OCI-LY3 (cell line): ENCODE results near the gene UBXN2A.

Experiments
- EZH2phosphoT487 ChIP-seq: fragments of 200-600 bp; shearing (Covaris generic); IDR thresholded peaks from 2 replicates; pipeline ENCODE4 v1.6.1; 2018; ENCODE audit warnings: antibody characterized with exemption, mixed run types, low read depth
- TF ChIP-seq, protein P1 (sequence below): fragments of 200-600, 300-600 bp; sonication (generic); IDR thresholded peaks from 2 replicates; pipeline ENCODE4 v1.5.1; 2014; ENCODE audit warnings: antibody characterized with exemption, low read length, low read depth

- TF ChIP-seq, protein P1, sequence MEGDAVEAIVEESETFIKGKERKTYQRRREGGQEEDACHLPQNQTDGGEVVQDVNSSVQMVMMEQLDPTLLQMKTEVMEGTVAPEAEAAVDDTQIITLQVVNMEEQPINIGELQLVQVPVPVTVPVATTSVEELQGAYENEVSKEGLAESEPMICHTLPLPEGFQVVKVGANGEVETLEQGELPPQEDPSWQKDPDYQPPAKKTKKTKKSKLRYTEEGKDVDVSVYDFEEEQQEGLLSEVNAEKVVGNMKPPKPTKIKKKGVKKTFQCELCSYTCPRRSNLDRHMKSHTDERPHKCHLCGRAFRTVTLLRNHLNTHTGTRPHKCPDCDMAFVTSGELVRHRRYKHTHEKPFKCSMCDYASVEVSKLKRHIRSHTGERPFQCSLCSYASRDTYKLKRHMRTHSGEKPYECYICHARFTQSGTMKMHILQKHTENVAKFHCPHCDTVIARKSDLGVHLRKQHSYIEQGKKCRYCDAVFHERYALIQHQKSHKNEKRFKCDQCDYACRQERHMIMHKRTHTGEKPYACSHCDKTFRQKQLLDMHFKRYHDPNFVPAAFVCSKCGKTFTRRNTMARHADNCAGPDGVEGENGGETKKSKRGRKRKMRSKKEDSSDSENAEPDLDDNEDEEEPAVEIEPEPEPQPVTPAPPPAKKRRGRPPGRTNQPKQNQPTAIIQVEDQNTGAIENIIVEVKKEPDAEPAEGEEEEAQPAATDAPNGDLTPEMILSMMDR, result no peak
- TF ChIP-seq EZH2phosphoT487, result no peak
Measured at GRCh38 chr2:24009680-24010476, 69.6 kb downstream of the UBXN2A start, which contains the start of gene MFSD2B.
